Prostate gland (tissue), 2 donors: ENCODE results near the gene SIAE. TPM values are rescaled to one million over a fixed set of nuclear protein-coding genes. Genes with fewer than 3 reads are reported as not detected.

ENCODE experiments used
- DNase-seq: peaks from one replicate; pipeline ENCODE4 v3.0.0-alpha.2; 2019; ENCODE audit warnings: low spot score
- H3K27ac ChIP-seq, 2 donors: fragments of 200-600 bp; sonication (generic); 2 replicates each; pipeline ENCODE4 v1.5.1; 2017 to 2019
- H3K27me3 ChIP-seq: fragments of 200-600 bp; sonication (generic); replicated peaks from 2 replicates; pipeline ENCODE4 v1.5.1; 2019; ENCODE audit not compliant: insufficient read depth
- H3K36me3 ChIP-seq, 2 donors: fragments of 200-600 bp; sonication (generic); 1 replicate in 1 of 2; 2 replicates in 1 of 2; pipeline versions ENCODE4 v1.5.1 to v1.8.1; 2017 to 2019
- H3K4me1 ChIP-seq: fragments of 200-600 bp; sonication (generic); replicated peaks from 2 replicates; pipeline ENCODE4 v1.5.1; 2019
- H3K4me3 ChIP-seq, 2 donors: fragments of 200-600 bp; sonication (generic); 2 replicates each; pipeline ENCODE4 v1.5.1; 2017 to 2019
- H3K9me3 ChIP-seq: fragments of 200-600 bp; sonication (generic); 2 replicates; pipeline ENCODE4 v1.5.1; 2017
- CTCF ChIP-seq, 4 experiments: fragments of 200-600 bp in 2 of 4; fragments of 450-650 bp in 2 of 4; sonication (generic) in 2 of 4; IDR thresholded peaks; 1 replicate in 3 of 4; 2 replicates in 1 of 4; pipeline ENCODE4 v1.5.1; 2016 to 2019; ENCODE audit warnings: antibody characterized with exemption in 4 of 4, mild to moderate bottlenecking in 2 of 4, moderate library complexity in 2 of 4
- POLR2A ChIP-seq: fragments of 450-650 bp; IDR thresholded peaks from one replicate; pipeline ENCODE4 v1.6.1; 2016; ENCODE audit warnings: antibody characterized with exemption, mild to moderate bottlenecking
- POLR2AphosphoS5 ChIP-seq: sonication (generic); formaldehyde crosslinking; IDR thresholded peaks from one replicate; pipeline ENCODE4 v1.6.1; 2017; ENCODE audit warnings: antibody characterized with exemption
- WGBS: methylation state at CpG from one replicate; pipeline ENCODE4 v1.1.5; 2018; 5-methylcytosine and 5-hydroxymethylcytosine counted together
- intact Hi-C: fragments of 100-400 bp; cut with DNase I; formaldehyde crosslinking; loops from one replicate; pipeline ENCODE4 v1.14.2; 2022
- total RNA-seq, 2 donors: library from RNA; depleted of rRNA; stranded (reverse); fragments of >200 nt; gene quantifications; one replicate each; pipeline ENCODE4 v1.1.0, GENCODE V29; 2016

SIAE gene
- total RNA-seq, 2 donors from 2014 or later = 20.4 to 30.1 TPM

- Histone ChIP-seq H3K27me3 (no peaks in the 10 kb centered on the region), H3K9me3 (no peaks in the 10 kb centered on the region), H3K27ac (no peak overlapping the region), H3K4me1 (no peaks in the 10 kb centered on the region), H3K4me3 (no peak overlapping the region), H3K36me3 (no peaks in the 10 kb centered on the region)
- no peak for TF ChIP-seq POLR2A
- TF ChIP-seq POLR2AphosphoS5 = no peak
- no peak for TF ChIP-seq CTCF (IDR thresholded peaks at IDR 0.05)
- no peak for DNase-seq
- intact Hi-C loops = no loop called here
- 83% methylated on average over 3 of the region's 3 CpGs for WGBS
Observed at GRCh38 chr11:124602193-124602592, 71.3 kb downstream of the SIAE start.

GRCh38 chr11:124600621-124601320, 72.8 kb downstream of the SIAE start:
- 57% methylated on average over 5 of the region's 5 CpGs for WGBS
- intact Hi-C loops = no loop called here
- H3K27me3 ChIP-seq = no peaks in the 10 kb centered on the region
- H3K9me3 ChIP-seq = no peaks in the 10 kb centered on the region
- H3K27ac ChIP-seq = no peak overlapping the region
- TF ChIP-seq CTCF (IDR thresholded peaks at IDR 0.05) = no peak
- no peak for TF ChIP-seq POLR2AphosphoS5
- no peak for DNase-seq
- no peaks in the 10 kb centered on the region for H3K36me3 ChIP-seq
- no peak overlapping the region for H3K4me3 ChIP-seq
- H3K4me1 ChIP-seq = no peaks in the 10 kb centered on the region

GRCh38 chr11:124597626-124598025, 75.9 kb downstream of the SIAE start:
- Histone ChIP-seq H3K36me3 (no peaks in the 10 kb centered on the region), H3K4me1 (no peaks in the 10 kb centered on the region), H3K27me3 (peaks cover under 1% of the 10 kb centered on the region), H3K9me3 (no peaks in the 10 kb centered on the region), H3K4me3 (no peak overlapping the region), H3K27ac (no peak overlapping the region)
- DNase-seq = no peak
- intact Hi-C loops = loop anchor here (10.0 kb wide), 1 partner anchor 523 kb away; no protein-coding TSS in a partner anchor
- no peak for TF ChIP-seq POLR2AphosphoS5

- no peak for TF ChIP-seq POLR2AphosphoS5
- no peak for TF ChIP-seq POLR2A
- no peak for TF ChIP-seq CTCF (IDR thresholded peaks at IDR 0.05)
- Histone ChIP-seq H3K4me1 (no peaks in the 10 kb centered on the region), H3K9me3 (no peaks in the 10 kb centered on the region), H3K36me3 (no peaks in the 10 kb centered on the region), H3K4me3 (no peak overlapping the region), H3K27ac (no peak overlapping the region), H3K27me3 (peaks cover 2% of the 10 kb centered on the region)
- intact Hi-C loops = loop anchor here (10.0 kb wide), 1 partner anchor 521 kb away; no protein-coding TSS in a partner anchor
- no peak for DNase-seq
- WGBS = 84% methylated on average over 3 of the region's 3 CpGs
Observed at GRCh38 chr11:124595302-124595701, 78.2 kb downstream of the SIAE start.

GRCh38 chr11:124592627-124593026, 80.9 kb downstream of the SIAE start:
- no peak for TF ChIP-seq POLR2AphosphoS5
- TF ChIP-seq POLR2A = no peak
- TF ChIP-seq CTCF (IDR thresholded peaks at IDR 0.05) = no peak
- peaks cover 2% of the 10 kb centered on the region for H3K27me3 ChIP-seq
- H3K4me3 ChIP-seq = no peak overlapping the region
- no peaks in the 10 kb centered on the region for H3K9me3 ChIP-seq
- no peak overlapping the region for H3K27ac ChIP-seq
- 70% methylated on average over 6 of the region's 6 CpGs for WGBS
- DNase-seq = no peak
- intact Hi-C loops = loop anchor here (10.0 kb wide), 1 partner anchor 518 kb away; no protein-coding TSS in a partner anchor
- no peaks in the 10 kb centered on the region for H3K4me1 ChIP-seq
- H3K36me3 ChIP-seq = no peaks in the 10 kb centered on the region
